GM21528 (cell line): Measurements from ENCODE around the gene BBS9.

ENCODE experiments used
- ATAC-seq: cut with Tn5 transposase; IDR thresholded peaks from one replicate; pipeline ENCODE4 v1.9.1; 2021; ENCODE audit warnings: mild to moderate bottlenecking, moderate library complexity; ENCODE audit not compliant: unreplicated experiment, low FRiP score

BBS9 gene

GRCh38 chr7:33581236-33581635, 451.9 kb downstream of the BBS9 start:
- no peak for ATAC-seq

- no peak for ATAC-seq
These were observed 452.7 kb downstream of the BBS9 start for GRCh38 chr7:33582104-33582503.

GRCh38 chr7:33582533-33582932, 453.2 kb downstream of the BBS9 start:
- ATAC-seq, result no peak

GRCh38 chr7:33589911-33590310, 460.5 kb downstream of the BBS9 start:
- ATAC-seq, result no peak

- ATAC-seq, result no peak
These were observed 461.6 kb downstream of the BBS9 start for GRCh38 chr7:33590916-33591315.

- no peak for ATAC-seq
These were observed 462.1 kb downstream of the BBS9 start for GRCh38 chr7:33591490-33591889.

- ATAC-seq, result no peak
These were observed 463.4 kb downstream of the BBS9 start for GRCh38 chr7:33592718-33593117.

GRCh38 chr7:33593611-33594010, 464.2 kb downstream of the BBS9 start:
- no peak for ATAC-seq

- ATAC-seq, result no peak
These were observed 467.3 kb downstream of the BBS9 start for GRCh38 chr7:33596686-33597085.

- no peak for ATAC-seq
These were observed 467.8 kb downstream of the BBS9 start for GRCh38 chr7:33597181-33597580.

GRCh38 chr7:33601101-33601500, 471.7 kb downstream of the BBS9 start:
- ATAC-seq, result no peak

- ATAC-seq, result no peak
These were observed 472.5 kb downstream of the BBS9 start for GRCh38 chr7:33601884-33602283.

- no peak for ATAC-seq
These were observed 474.7 kb downstream of the BBS9 start for GRCh38 chr7:33604056-33604455.

GRCh38 chr7:33610918-33611317, 481.6 kb downstream of the BBS9 start:
- no peak for ATAC-seq

- no peak for ATAC-seq
These were observed 483.1 kb downstream of the BBS9 start for GRCh38 chr7:33612442-33612841.

GRCh38 chr7:33614357-33615117, 485.2 kb downstream of the BBS9 start:
- no peak for ATAC-seq

GRCh38 chr7:33616752-33617151, 487.4 kb downstream of the BBS9 start:
- no peak for ATAC-seq

- ATAC-seq, result no peak
These were observed 489.9 kb downstream of the BBS9 start for GRCh38 chr7:33619264-33619663.

GRCh38 chr7:33623267-33623666, 493.9 kb downstream of the BBS9 start:
- ATAC-seq, result no peak

GRCh38 chr7:33624215-33624614, 494.9 kb downstream of the BBS9 start:
- ATAC-seq, result no peak

- no peak for ATAC-seq
These were observed 497.5 kb downstream of the BBS9 start for GRCh38 chr7:33626869-33627268.

GRCh38 chr7:33627741-33628140, 498.4 kb downstream of the BBS9 start:
- no peak for ATAC-seq

- no peak for ATAC-seq
These were observed 499.5 kb downstream of the BBS9 start for GRCh38 chr7:33628894-33629293.
